OCI-LY1 (cell line): Measurements from ENCODE around the gene RAB3IP.

Experiments
- H2AFZ ChIP-seq: fragments of 200-600 bp; sonication (generic), shearing (Covaris generic); 2 replicates; pipeline ENCODE4 v1.6.0; 2014; ENCODE audit warnings: antibody characterized with exemption, mild to moderate bottlenecking, low read length
- H3F3A ChIP-seq: fragments of 200-600 bp; sonication (generic), shearing (Covaris generic); 2 replicates; pipeline ENCODE4 v1.6.0; 2014; ENCODE audit warnings: mild to moderate bottlenecking, antibody characterized with exemption, low read length, moderate library complexity; ENCODE audit not compliant: insufficient read depth
- H3K27ac ChIP-seq: fragments of 200-600 bp; sonication (generic); 2 replicates; pipeline ENCODE4 v1.5.1; 2014; ENCODE audit warnings: low read length, mixed run types, mild to moderate bottlenecking, low read depth; ENCODE audit not compliant: poor library complexity, severe bottlenecking
- H3K27me3 ChIP-seq: fragments of 200-600 bp; sonication (generic); 2 replicates; pipeline ENCODE4 v1.6.0; 2014; ENCODE audit warnings: antibody characterized with exemption, mild to moderate bottlenecking, low read length, moderate library complexity; ENCODE audit not compliant: insufficient read depth
- H3K36me3 ChIP-seq: fragments of 200-600 bp; sonication (generic); 2 replicates; pipeline ENCODE4 v1.6.1; 2014; ENCODE audit warnings: mild to moderate bottlenecking, antibody characterized with exemption, low read length, moderate library complexity, mixed read lengths; ENCODE audit not compliant: insufficient read depth
- H3K4me1 ChIP-seq: fragments of 200-600 bp; sonication (generic); 2 replicates; pipeline ENCODE4 v1.5.1; 2014; ENCODE audit warnings: mild to moderate bottlenecking, low read length, moderate library complexity; ENCODE audit not compliant: insufficient read depth, severe bottlenecking
- H3K4me2 ChIP-seq: fragments of 200-600 bp; sonication (generic), shearing (Covaris generic); 2 replicates; pipeline ENCODE4 v1.6.1; 2014; ENCODE audit warnings: low read length
- H3K4me3 ChIP-seq: fragments of 200-600 bp; sonication (generic); 2 replicates; pipeline ENCODE4 v1.5.1; 2014; ENCODE audit warnings: low read length, low read depth, mild to moderate bottlenecking, mixed read lengths; ENCODE audit not compliant: poor library complexity, severe bottlenecking
- H3K79me2 ChIP-seq: fragments of 200-600 bp; shearing (Covaris generic); 2 replicates; pipeline ENCODE4 v1.6.1; 2016; ENCODE audit warnings: mixed run types, low read length, mixed read lengths; ENCODE audit not compliant: insufficient read depth
- H3K9ac ChIP-seq: fragments of 200-600 bp; sonication (generic), shearing (Covaris generic); 2 replicates; pipeline ENCODE4 v1.6.1; 2014; ENCODE audit warnings: mild to moderate bottlenecking, low read length, mixed read lengths
- H3K9me2 ChIP-seq: fragments of 200-600 bp; sonication (generic), shearing (Covaris generic); 2 replicates; pipeline ENCODE4 v1.6.1; 2014; ENCODE audit warnings: low read depth, mild to moderate bottlenecking, low read length, mixed read lengths
- H3K9me3 ChIP-seq: fragments of 200-600 bp; shearing (Covaris generic); 2 replicates; pipeline ENCODE4 v1.6.1; 2014; ENCODE audit warnings: low read length, mixed read lengths
- H4K20me1 ChIP-seq: fragments of 200-600 bp; sonication (generic), shearing (Covaris generic); 2 replicates; pipeline ENCODE4 v1.6.0; 2016; ENCODE audit warnings: mild to moderate bottlenecking, low read length; ENCODE audit not compliant: insufficient read depth
- EZH2 ChIP-seq: fragments of 200-600 bp; sonication (generic), shearing (Covaris generic); IDR thresholded peaks from 2 replicates; pipeline ENCODE4 v1.8.0; 2017; ENCODE audit warnings: borderline replicate concordance, mixed run types, mild to moderate bottlenecking, antibody characterized with exemption, low read length, moderate library complexity, mixed read lengths
- TF ChIP-seq, protein P1 (sequence below): fragments of 200-600 bp; sonication (generic), shearing (Covaris generic); IDR thresholded peaks from 2 replicates; pipeline ENCODE4 v1.5.1; 2017; ENCODE audit warnings: mild to moderate bottlenecking, antibody characterized with exemption, low read length, moderate library complexity, mixed read lengths

RAB3IP gene

DNA sequence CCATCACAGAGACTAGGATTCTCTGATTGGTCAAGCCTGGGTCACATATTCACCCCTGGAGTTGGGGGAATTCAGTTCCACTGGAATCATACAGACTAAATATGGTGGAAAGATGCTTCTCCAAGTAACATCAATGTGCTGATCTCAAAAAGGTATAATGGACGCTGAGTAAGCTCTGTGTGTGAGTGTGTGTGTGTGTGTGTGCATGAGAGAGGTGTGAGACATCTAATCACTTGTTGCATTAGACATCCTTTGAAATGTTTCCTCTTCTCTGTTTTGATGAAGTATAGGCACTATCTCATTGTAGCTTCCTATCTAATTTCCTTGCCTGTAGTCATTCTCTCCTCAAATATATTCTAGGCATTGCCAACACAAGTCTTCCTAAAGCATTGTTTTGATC, 5.0 kb upstream of the RAB3IP start:
- Histone ChIP-seq H3K36me3 (no peaks in the 10 kb centered on the region), H2AFZ (no peak overlapping the region), H3K4me3 (no peak overlapping the region), H3F3A (no peaks in the 10 kb centered on the region), H3K4me1 (peaks cover 8% of the 10 kb centered on the region), H3K9me2 (no peaks in the 10 kb centered on the region), H3K27ac (no peak overlapping the region), H3K4me2 (no peak overlapping the region), H4K20me1 (no peaks in the 10 kb centered on the region), H3K9me3 (no peaks in the 10 kb centered on the region), H3K9ac (no peak overlapping the region), H3K27me3 (no peaks in the 10 kb centered on the region), H3K79me2 (no peaks in the 10 kb centered on the region)
- no peak for TF ChIP-seq EZH2
- TF ChIP-seq, protein P1, sequence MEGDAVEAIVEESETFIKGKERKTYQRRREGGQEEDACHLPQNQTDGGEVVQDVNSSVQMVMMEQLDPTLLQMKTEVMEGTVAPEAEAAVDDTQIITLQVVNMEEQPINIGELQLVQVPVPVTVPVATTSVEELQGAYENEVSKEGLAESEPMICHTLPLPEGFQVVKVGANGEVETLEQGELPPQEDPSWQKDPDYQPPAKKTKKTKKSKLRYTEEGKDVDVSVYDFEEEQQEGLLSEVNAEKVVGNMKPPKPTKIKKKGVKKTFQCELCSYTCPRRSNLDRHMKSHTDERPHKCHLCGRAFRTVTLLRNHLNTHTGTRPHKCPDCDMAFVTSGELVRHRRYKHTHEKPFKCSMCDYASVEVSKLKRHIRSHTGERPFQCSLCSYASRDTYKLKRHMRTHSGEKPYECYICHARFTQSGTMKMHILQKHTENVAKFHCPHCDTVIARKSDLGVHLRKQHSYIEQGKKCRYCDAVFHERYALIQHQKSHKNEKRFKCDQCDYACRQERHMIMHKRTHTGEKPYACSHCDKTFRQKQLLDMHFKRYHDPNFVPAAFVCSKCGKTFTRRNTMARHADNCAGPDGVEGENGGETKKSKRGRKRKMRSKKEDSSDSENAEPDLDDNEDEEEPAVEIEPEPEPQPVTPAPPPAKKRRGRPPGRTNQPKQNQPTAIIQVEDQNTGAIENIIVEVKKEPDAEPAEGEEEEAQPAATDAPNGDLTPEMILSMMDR = no peak

DNA sequence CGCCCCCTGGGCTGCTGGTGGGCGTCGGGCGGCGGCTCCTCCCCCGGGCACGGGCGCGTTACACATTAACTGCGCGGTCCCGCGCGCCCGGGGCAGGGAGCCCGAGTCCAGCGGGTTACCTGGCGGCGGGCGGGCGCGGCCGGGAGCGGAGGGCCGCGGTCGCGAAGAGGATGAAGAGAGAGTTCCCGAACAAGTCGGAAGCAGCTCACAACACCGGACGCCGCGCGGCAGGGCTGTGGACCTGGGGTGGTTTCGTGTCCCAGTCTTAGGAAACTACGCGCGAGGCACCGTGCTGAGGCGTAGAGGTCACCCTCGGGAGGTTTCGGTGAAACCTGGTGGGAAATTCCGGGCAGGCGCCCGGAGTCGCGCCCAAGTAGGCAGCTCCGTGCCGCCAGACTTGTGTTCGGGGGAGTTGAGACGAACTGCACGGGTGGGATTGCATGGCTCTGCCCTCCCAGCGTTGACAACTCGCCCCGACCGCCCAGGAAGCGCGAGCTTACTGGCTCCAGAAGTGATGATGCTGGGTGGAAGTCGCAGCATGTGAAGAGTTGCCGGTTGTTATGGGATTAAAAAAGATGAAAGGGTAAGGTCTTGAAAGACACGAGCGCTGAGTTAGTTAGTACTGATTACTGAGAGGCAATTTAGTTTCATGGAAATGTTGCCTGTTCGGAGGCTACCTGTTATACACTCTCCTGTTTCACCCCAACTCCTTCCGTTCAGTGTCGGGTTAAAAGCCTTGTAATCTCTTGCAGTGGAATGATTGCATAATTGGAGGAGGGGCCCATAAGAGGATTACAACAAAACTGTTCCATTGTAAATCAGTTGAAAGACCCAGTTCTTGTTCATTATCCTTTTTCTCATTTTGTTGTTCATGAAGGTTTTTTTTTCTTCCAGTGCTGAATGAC, 879 bp downstream of the RAB3IP start:
- Histone ChIP-seq H3K79me2 (peaks cover 30% of the 10 kb centered on the region), H3F3A (no peaks in the 10 kb centered on the region), H3K27ac (peak overlapping the region; percentile 62), H3K4me2 (peak overlapping the region; percentile 65), H3K4me1 (peaks cover 35% of the 10 kb centered on the region), H3K9ac (peak overlapping the region; percentile 74), H3K9me2 (no peaks in the 10 kb centered on the region), H3K4me3 (peak overlapping the region; percentile 85), H3K36me3 (no peaks in the 10 kb centered on the region), H4K20me1 (no peaks in the 10 kb centered on the region), H2AFZ (no peak overlapping the region), H3K9me3 (no peaks in the 10 kb centered on the region), H3K27me3 (no peaks in the 10 kb centered on the region)
- TF ChIP-seq, protein P1 = no peak
- TF ChIP-seq EZH2 = no peak

GRCh38 chr12:69744109-69744508, 5.4 kb downstream of the RAB3IP start:
- TF ChIP-seq EZH2 = no peak
- TF ChIP-seq, protein P1 = no peak
- Histone ChIP-seq H3K4me2 (no peak overlapping the region), H3F3A (no peaks in the 10 kb centered on the region), H3K36me3 (peaks cover 3% of the 10 kb centered on the region; the same call in 1 of the 2 replicates), H3K4me1 (peaks cover 27% of the 10 kb centered on the region), H3K9ac (no peak overlapping the region), H3K4me3 (no peak overlapping the region), H4K20me1 (no peaks in the 10 kb centered on the region), H3K27ac (no peak overlapping the region), H2AFZ (no peak overlapping the region), H3K9me2 (no peaks in the 10 kb centered on the region), H3K27me3 (no peaks in the 10 kb centered on the region), H3K79me2 (peaks cover 38% of the 10 kb centered on the region), H3K9me3 (no peaks in the 10 kb centered on the region)
